Aorta (tissue), 5 donors: ENCODE measurements around the gene TRRAP. TPM values are rescaled to one million over a fixed set of nuclear protein-coding genes. Genes with fewer than 3 reads are reported as not detected.

Experiments
- ATAC-seq: fragments of 200-7000 bp; cut with Tn5 transposase; one replicate; pipeline ENCODE4 v1.9.1; 2022; ENCODE audit warnings: moderate library complexity; ENCODE audit not compliant: low FRiP score
- DNase-seq, 2 donors: peaks; one replicate each; pipeline ENCODE4 v3.0.0-alpha.2; 2020
- H3K27ac ChIP-seq, 2 donors: one replicate each; pipeline ENCODE4 v1.5.1; 2013; ENCODE audit warnings: low read length in 2 of 2, mild to moderate bottlenecking in 2 of 2, moderate library complexity in 2 of 2, control low read depth in 1 of 2, inconsistent platforms in 1 of 2, low read depth in 1 of 2
- H3K27me3 ChIP-seq, 2 donors: one replicate each; pipeline ENCODE4 v1.6.1; 2013; ENCODE audit warnings: control low read depth in 1 of 2, low read length in 1 of 2, mild to moderate bottlenecking in 1 of 2, moderate library complexity in 1 of 2; ENCODE audit not compliant: insufficient read depth in 2 of 2, control insufficient read depth in 1 of 2
- H3K36me3 ChIP-seq, 2 donors: one replicate each; pipeline ENCODE4 v1.6.1; 2013; ENCODE audit warnings: control low read depth in 1 of 2, low read length in 1 of 2, mild to moderate bottlenecking in 1 of 2; ENCODE audit not compliant: insufficient read depth in 2 of 2, control insufficient read depth in 1 of 2
- H3K4me1 ChIP-seq, 2 donors: one replicate each; pipeline ENCODE4 v1.6.1; 2013; ENCODE audit warnings: low read length in 2 of 2, control low read depth in 1 of 2, mild to moderate bottlenecking in 1 of 2, moderate library complexity in 1 of 2; ENCODE audit not compliant: insufficient read depth in 2 of 2, control insufficient read depth in 1 of 2
- H3K4me3 ChIP-seq, 2 donors: one replicate each; pipeline ENCODE4 v1.5.1; 2013; ENCODE audit warnings: low read length in 2 of 2, control low read depth in 1 of 2, mild to moderate bottlenecking in 1 of 2
- H3K9me3 ChIP-seq: one replicate; pipeline ENCODE4 v1.6.1; 2013; ENCODE audit warnings: mild to moderate bottlenecking, low read length; ENCODE audit not compliant: control insufficient read depth
- WGBS, 2 donors: extraction: QIAGEN DNeasy Blood & Tissue Kit; methylation state at CpG; one replicate each; pipeline ENCODE4 v1.1.7; 2013; 5-methylcytosine and 5-hydroxymethylcytosine counted together
- intact Hi-C, 2 donors: fragments of 100-400 bp; cut with DNase I; formaldehyde crosslinking; loops; one replicate each; pipeline versions ENCODE4 v1.14.2 to v1.15.0; 2022
- polyA plus RNA-seq, 2 donors: library from polyadenylated mRNA; stranded (reverse); fragments of 200-250 nt; gene quantifications; one replicate each; pipeline ENCODE4 v1.2.3, GENCODE V29; 2013
- total RNA-seq, 2 donors: library from RNA; stranded (reverse); fragmentation: NEBNext Ultra II Directional; extraction: Animal tissue kit (Norgen Biotek cat#: 25700); gene quantifications; one replicate each; pipeline ENCODE4 v1.2.1, GENCODE V29; 2021
- donor health status: healthy with polysubstance abuse.
- donor health status: Bipolar disorder and iron deficiency.
- donor health status: DM: no; HTN: no; CAD: no.
- donor health status: DM: no; HTN: no; CAD: no.
- donor health status: DM: yes; HTN: yes; CAD: no.

The TRRAP gene
- total and polyA plus RNA-seq, 4 donors = 2.4 to 41.9 (median 23.2) TPM

DNA sequence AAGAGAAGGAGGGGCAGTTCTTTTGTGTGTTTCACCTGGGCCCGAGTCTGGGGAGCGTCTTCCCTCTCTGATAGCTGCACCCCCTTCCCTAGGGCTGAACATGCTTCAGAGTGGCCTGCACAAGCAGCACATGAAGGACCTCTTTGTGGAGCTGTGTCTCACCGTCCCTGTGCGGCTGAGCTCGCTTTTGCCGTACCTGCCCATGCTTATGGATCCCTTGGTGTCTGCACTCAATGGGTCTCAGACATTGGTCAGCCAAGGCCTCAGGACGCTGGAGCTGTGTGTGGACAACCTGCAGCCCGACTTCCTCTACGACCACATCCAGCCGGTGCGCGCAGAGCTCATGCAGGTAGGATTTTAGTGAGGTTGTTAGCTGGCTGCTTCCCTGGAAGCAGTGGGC is 39.0 kb downstream of the TRRAP start:
- Histone ChIP-seq H3K36me3 (peaks cover 5 to 18% of the 10 kb centered on the region in 2 donors), H3K27me3 (no peaks in the 10 kb centered on the region), H3K9me3 (no peaks in the 10 kb centered on the region), H3K4me3 (no peak overlapping the region), H3K4me1 (no peaks in the 10 kb centered on the region), H3K27ac (no peak overlapping the region)
- intact Hi-C loops = no loop called here
- DNase-seq = no peak
- 94% methylated on average over 12 of the region's 12 CpGs for WGBS, 2 donors
- no peak for ATAC-seq

GRCh38 chr7:98921608-98922372 is 43.5 kb downstream of the TRRAP start:
- intact Hi-C loops = no loop called here
- Histone ChIP-seq H3K4me3 (no peak overlapping the region), H3K27ac (no peak overlapping the region), H3K4me1 (no peaks in the 10 kb centered on the region), H3K36me3 (peaks cover 3 to 18% of the 10 kb centered on the region in 2 donors), H3K27me3 (no peaks in the 10 kb centered on the region), H3K9me3 (no peaks in the 10 kb centered on the region)
- DNase-seq (no peak), ATAC-seq (peak; percentile 20)
- WGBS, 2 donors = 87 to 90% methylated on average over 25 of the region's 25 CpGs

- H3K9me3 ChIP-seq = no peaks in the 10 kb centered on the region
- intact Hi-C loops = no loop called here
- no peak overlapping the region for H3K27ac ChIP-seq
- DNase-seq (no peak), ATAC-seq (peak; percentile 45)
- H3K27me3 ChIP-seq = no peaks in the 10 kb centered on the region
- H3K36me3 ChIP-seq = peaks cover 3 to 14% of the 10 kb centered on the region in 2 donors
- no peak overlapping the region for H3K4me3 ChIP-seq
- 67 to 70% methylated on average over 12 of the region's 12 CpGs for WGBS, 2 donors
- no peaks in the 10 kb centered on the region for H3K4me1 ChIP-seq
Measured at GRCh38 chr7:98922392-98923187, 44.3 kb downstream of the TRRAP start.

DNA sequence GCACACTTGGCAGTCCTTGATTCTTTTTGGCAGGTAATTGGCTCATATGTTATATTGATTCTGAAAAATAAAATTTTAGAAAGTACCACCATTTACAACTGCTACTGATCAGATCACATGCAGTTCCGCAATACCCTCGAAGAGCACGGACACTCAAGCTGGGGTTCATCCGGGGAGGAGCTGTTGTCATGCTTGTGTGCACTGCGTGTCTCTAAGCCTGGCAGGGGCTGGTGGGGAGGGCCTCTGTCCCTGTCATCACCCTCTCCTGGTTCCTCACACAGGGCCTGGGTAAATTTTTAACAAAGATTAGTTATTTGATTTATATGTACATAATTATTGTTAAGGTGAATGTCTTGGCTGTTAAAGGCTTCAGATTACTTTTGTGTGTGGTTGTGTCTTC is 45.2 kb downstream of the TRRAP start:
- Histone ChIP-seq H3K4me1 (no peaks in the 10 kb centered on the region), H3K27ac (no peak overlapping the region), H3K4me3 (no peak overlapping the region), H3K36me3 (peaks cover 3 to 15% of the 10 kb centered on the region in 2 donors), H3K9me3 (no peaks in the 10 kb centered on the region), H3K27me3 (no peaks in the 10 kb centered on the region)
- ATAC-seq (no peak), DNase-seq (no peak)
- WGBS, 2 donors = 95 to 96% methylated on average over 5 of the region's 5 CpGs
- intact Hi-C loops = no loop called here

DNA sequence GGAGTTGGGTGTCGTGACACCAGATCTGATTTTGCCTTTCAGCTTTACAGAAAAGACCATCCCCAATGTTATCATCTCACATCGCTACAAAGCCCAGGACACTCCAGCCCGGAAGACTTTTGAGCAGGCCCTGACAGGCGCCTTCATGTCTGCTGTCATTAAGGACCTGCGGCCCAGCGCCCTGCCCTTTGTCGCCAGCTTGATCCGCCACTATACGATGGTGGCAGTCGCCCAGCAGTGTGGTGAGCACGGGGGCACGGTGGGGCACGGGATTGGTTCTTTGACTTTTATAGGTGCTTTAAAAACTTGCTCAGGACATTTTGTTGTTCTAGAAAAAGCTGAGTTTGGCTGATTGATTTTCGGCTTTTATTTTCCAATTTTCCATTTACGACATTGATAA is 48.8 kb downstream of the TRRAP start:
- H3K36me3 ChIP-seq = peaks cover 3 to 17% of the 10 kb centered on the region in 2 donors
- H3K4me1 ChIP-seq = no peaks in the 10 kb centered on the region
- H3K27ac ChIP-seq = no peak overlapping the region
- ATAC-seq (no peak), DNase-seq (no peak)
- intact Hi-C loops = no loop called here
- no peaks in the 10 kb centered on the region for H3K27me3 ChIP-seq
- H3K4me3 ChIP-seq = no peak overlapping the region
- WGBS, 2 donors = 96 to 97% methylated on average over 15 of the region's 15 CpGs
- H3K9me3 ChIP-seq = no peaks in the 10 kb centered on the region

- WGBS, 2 donors = 91 to 93% methylated on average over 10 of the region's 10 CpGs
- Histone ChIP-seq H3K4me1 (no peaks in the 10 kb centered on the region), H3K9me3 (no peaks in the 10 kb centered on the region), H3K4me3 (no peak overlapping the region), H3K27me3 (no peaks in the 10 kb centered on the region), H3K36me3 (peaks cover 6 to 13% of the 10 kb centered on the region in 2 donors), H3K27ac (no peak overlapping the region)
- ATAC-seq = no peak
- DNase-seq = no peak
- intact Hi-C loops = no loop called here
Measured at GRCh38 chr7:98930464-98930863, 52.1 kb downstream of the TRRAP start.

GRCh38 chr7:98930921-98931320 is 52.6 kb downstream of the TRRAP start:
- Histone ChIP-seq H3K27ac (no peak overlapping the region), H3K4me3 (no peak overlapping the region), H3K4me1 (no peaks in the 10 kb centered on the region), H3K9me3 (no peaks in the 10 kb centered on the region), H3K27me3 (no peaks in the 10 kb centered on the region), H3K36me3 (peaks cover 2 to 13% of the 10 kb centered on the region in 2 donors)
- 90 to 92% methylated on average over 3 of the region's 3 CpGs for WGBS, 2 donors
- intact Hi-C loops = no loop called here
- no peak for DNase-seq
- ATAC-seq = no peak

DNA sequence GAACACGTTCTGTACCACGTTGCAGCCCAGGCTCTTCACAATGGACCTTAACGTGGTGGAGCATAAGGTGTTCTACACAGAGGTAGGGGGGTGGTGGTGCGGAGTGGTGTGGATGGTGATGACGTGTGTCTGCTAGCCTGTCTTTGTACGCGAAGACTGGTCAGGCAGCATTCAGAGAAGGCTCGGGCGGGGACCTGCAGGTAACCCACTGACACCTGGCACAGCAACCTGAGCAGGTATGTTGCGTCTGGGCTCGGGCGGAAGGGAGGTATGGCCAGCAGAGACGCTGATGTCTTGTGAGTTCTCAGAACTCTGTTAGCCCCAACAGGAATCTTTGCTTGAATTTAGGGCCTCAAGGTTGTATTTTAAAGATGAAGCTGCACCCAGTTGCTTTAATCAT is 55.0 kb downstream of the TRRAP start:
- 92 to 93% methylated on average over 13 of the region's 13 CpGs for WGBS, 2 donors
- Histone ChIP-seq H3K4me1 (no peaks in the 10 kb centered on the region), H3K27ac (no peak overlapping the region), H3K36me3 (peaks cover 2 to 14% of the 10 kb centered on the region in 2 donors), H3K9me3 (no peaks in the 10 kb centered on the region), H3K4me3 (no peak overlapping the region), H3K27me3 (no peaks in the 10 kb centered on the region)
- intact Hi-C loops = no loop called here
- DNase-seq = no peak
- no peak for ATAC-seq

DNA sequence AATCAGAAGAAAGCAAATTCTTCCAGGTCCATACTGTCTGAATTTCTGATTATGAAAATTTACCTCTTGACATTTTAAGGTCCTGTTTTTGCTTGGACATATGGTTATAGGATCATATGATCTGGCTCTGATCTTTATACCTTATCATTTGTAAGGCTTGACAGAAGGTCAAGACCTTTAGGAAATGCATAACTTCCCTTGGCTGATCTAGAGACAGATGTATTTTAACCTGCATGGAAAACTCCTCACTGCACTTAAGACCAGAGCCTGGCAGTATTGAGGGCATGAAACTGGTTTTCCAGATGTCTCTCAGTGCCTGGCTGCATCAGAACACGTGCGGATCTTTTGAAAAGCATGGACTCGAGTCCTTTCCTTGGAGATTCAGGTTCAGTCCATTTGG is 55.9 kb downstream of the TRRAP start:
- WGBS, 2 donors = 85 to 90% methylated on average over 3 of the region's 3 CpGs
- DNase-seq (no peak), ATAC-seq (no peak)
- Histone ChIP-seq H3K4me3 (no peak overlapping the region), H3K9me3 (no peaks in the 10 kb centered on the region), H3K4me1 (no peaks in the 10 kb centered on the region), H3K27ac (no peak overlapping the region), H3K36me3 (peaks cover 2 to 14% of the 10 kb centered on the region in 2 donors), H3K27me3 (no peaks in the 10 kb centered on the region)
- intact Hi-C loops = no loop called here
